H1 (cell line): Measurements from ENCODE around the gene SSUH2. TPM values are rescaled to one million over a fixed set of nuclear protein-coding genes. Genes with fewer than 3 reads are reported as not detected.

Experiments
- CHD2 ChIP-seq: IDR thresholded peaks from 2 replicates; pipeline ENCODE4 v1.6.1; 2012; ENCODE audit warnings: low read length, improper control_type of control experiment
- KDM4A ChIP-seq: IDR thresholded peaks from one replicate; pipeline ENCODE4 v1.7.1; 2012; ENCODE audit warnings: low read depth, mild to moderate bottlenecking, moderate library complexity, low read length, inconsistent platforms; ENCODE audit not compliant: severe bottlenecking
- RFX5 ChIP-seq: IDR thresholded peaks from 2 replicates; pipeline ENCODE4 v1.6.1; 2011; ENCODE audit warnings: low read depth, low read length, improper control_type of control experiment, borderline replicate concordance
- SIRT6 ChIP-seq: IDR thresholded peaks from one replicate; pipeline ENCODE4 v1.7.1; 2012; ENCODE audit warnings: low read length, inconsistent platforms
- SUZ12 ChIP-seq: fragments of 200-600 bp; sonication (generic); IDR thresholded peaks from 2 replicates; pipeline ENCODE4 v1.6.1; 2012; ENCODE audit warnings: mild to moderate bottlenecking, inconsistent platforms, low read length, moderate library complexity, mixed read lengths
- TCF12 ChIP-seq: IDR thresholded peaks from 2 replicates; pipeline ENCODE4 v1.6.1; 2011; ENCODE audit warnings: low read depth, mild to moderate bottlenecking, low read length
- YY1 ChIP-seq: IDR thresholded peaks from 2 replicates; pipeline ENCODE4 v1.6.1; 2011; ENCODE audit warnings: low read depth, mild to moderate bottlenecking, low read length
- polyA plus RNA-seq, 7 experiments: library from polyadenylated mRNA; depleted of rRNA in 3 of 7; stranded (reverse) in 5 of 7; unstranded in 2 of 7; fragments of >200 nt in 5 of 7; fragments of 200-250 nt in 2 of 7; gene quantifications; 1 replicate in 5 of 7; 2 replicates in 1 of 7; 4 replicates in 1 of 7; pipeline versions ENCODE4 v1.2.1 to v1.2.3, GENCODE V29; 2011 to 2013; ENCODE audit warnings: missing spikeins in 2 of 7, mixed read lengths in 2 of 7
- total RNA-seq: library from RNA; stranded (reverse); fragmentation: NEBNext Ultra II Directional; extraction: Animal tissue kit (Norgen Biotek cat#: 25700); gene quantifications from 2 replicates; pipeline ENCODE4 v1.2.1, GENCODE V29; 2021

SSUH2 gene
- total and polyA plus RNA-seq, 2 of the 8 experiments (the other 6 are each of a cell fraction or from before 2014, with no cell fraction given) = 0.62 to 0.69 TPM

DNA sequence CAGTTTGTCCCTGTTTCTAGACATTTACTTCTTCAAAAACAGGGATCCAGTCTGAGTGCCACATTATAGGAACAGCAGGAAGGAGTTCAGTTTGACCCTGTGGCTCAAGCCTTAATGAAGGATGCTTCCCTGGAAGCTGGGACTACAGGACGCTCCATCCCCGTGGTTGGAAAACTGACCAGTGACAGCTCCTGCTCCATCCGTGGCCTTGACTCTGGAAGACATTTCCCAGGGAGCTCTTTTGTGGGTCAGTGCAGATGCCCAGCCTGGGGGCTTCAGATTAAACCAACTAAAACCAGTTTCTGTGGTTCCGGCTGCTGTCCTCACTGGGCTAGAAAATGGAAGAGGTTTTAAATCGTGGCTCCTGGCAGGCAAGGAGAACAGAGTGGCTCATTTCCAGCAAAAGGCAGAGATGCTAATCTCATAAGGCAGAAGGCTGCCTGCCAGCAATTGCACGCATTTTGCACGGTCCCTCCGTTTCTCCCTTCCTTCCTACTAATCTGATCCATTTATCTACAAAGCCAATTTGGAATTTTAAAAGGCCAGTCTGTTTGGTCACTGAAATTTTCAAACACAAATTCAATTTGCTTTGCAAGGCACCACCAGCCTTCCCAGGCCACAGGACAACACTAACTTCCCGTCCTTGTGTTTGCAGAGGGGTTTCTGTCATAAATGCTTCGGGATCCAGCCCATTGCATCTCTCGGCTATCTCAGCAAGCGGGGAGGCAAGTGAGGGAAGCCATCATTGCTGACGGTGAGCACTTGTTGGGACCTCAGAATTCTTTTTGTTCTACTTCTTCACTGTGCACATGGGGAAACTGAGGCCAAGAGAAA, 6.2 kb upstream of the SSUH2 start (continued):
- TF ChIP-seq RFX5 = no peak
- TF ChIP-seq SIRT6 = no peak
- TF ChIP-seq CHD2 = no peak
- TF ChIP-seq TCF12 = no peak
- TF ChIP-seq YY1 = no peak
- TF ChIP-seq SUZ12 = no peak
- TF ChIP-seq KDM4A = no peak
